Measurements from ENCODE around the gene ADORA1. TPM values are rescaled to one million over a fixed set of nuclear protein-coding genes. Genes with fewer than 3 reads are reported as not detected.

Gene ADORA1
- total RNA-seq: 2.0 and 16.0 TPM in 2 replicates

GRCh38 chr1:203127666-203128430, at the start of gene ADORA1:
TSS of gene ADORA1 (plus strand) at chr1:203127726. CDS start at chr1:203128842, 1,116 bp downstream.

GRCh38 chr1:203085528-203086406, 41.8 kb upstream of the ADORA1 start, which contains the start of gene MYOG:
TSS of gene MYOG (minus strand) at chr1:203086012. CDS start at chr1:203085961, 51 bp downstream.

DNA sequence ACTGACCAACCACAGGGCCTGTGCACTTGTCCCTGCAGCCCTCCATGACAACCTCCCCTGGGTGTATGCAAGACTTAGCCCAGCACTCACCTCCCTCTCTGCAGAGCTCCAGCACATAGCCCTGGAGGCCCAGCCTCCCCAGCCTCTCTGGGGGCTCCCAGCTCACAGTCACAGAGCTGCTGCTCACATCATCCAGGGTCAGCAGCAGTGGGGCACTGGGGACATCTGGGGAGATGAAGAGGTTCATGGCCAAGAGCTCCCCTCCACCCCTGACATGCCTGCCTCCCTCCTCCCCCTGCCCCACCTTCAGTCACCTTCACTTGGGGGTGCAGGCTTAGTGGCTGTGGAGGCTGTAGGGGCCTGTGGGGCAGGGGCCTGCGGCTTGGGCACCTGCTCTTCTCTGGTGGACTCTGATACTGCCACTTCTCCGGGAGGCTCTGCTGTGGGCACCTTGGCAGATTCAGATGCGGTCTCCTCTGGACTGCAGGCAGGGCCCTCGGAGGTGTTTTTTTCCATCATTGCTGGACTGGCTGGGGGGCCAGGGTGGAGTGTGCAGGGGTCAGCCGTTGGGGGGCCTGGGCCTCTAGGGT, 47.8 kb downstream of the ADORA1 start, which contains the start of gene MYBPH:
Gene MYBPH (minus strand): TSS at position 590 of the 590 bp plus-strand sequence. CDS start 71 bp downstream, at position 519.

GRCh38 chr1:203186446-203187303, 59.1 kb downstream of the ADORA1 start, which contains the start of gene CHI3L1:
TSS of gene CHI3L1 (minus strand) at chr1:203186704. CDS start at chr1:203186623, 81 bp downstream.

Other genes with a start within 250 kb of the ADORA1 start
- 3.5 and 4.2 TPM in 2 replicates for gene RABIF, start 238.6 kb upstream of the ADORA1 start, total RNA-seq
- gene KLHL12, start 200.5 kb upstream of the ADORA1 start, total RNA-seq: 45.1 and 47.0 TPM in 2 replicates
- 71.6 and 101 TPM in 2 replicates for gene ADIPOR1, start 169.4 kb upstream of the ADORA1 start, total RNA-seq
- gene CYB5R1, start 160.5 kb upstream of the ADORA1 start, total RNA-seq: 34.3 and 50.9 TPM in 2 replicates
- gene TMEM183A, start 120.4 kb upstream of the ADORA1 start, total RNA-seq: 110 and 120 TPM in 2 replicates
- gene PPFIA4, start 101.2 kb upstream of the ADORA1 start, total RNA-seq: 5.5 and 20.0 TPM in 2 replicates
- not detected in 2 replicates for gene MYOG, start 41.7 kb upstream of the ADORA1 start, total RNA-seq
- gene MYBPH, start 48.1 kb downstream of the ADORA1 start, total RNA-seq: 0.15 and 2.2 TPM in 2 replicates
- 14.8 and 26.0 TPM in 2 replicates for gene CHI3L1, start 59.0 kb downstream of the ADORA1 start, total RNA-seq
- gene CHIT1, start 101.9 kb downstream of the ADORA1 start, total RNA-seq: not detected in 2 replicates
- gene BTG2, start 177.8 kb downstream of the ADORA1 start, total RNA-seq: 8.7 and 46.8 TPM in 2 replicates
- gene FMOD, start 223.4 kb downstream of the ADORA1 start, total RNA-seq: 1.6 and 8.1 TPM in 2 replicates

Data from smooth muscle cell of trachea (primary cell).